ENCODE data around the gene MACROD2. TPM values are rescaled to one million over a fixed set of nuclear protein-coding genes. Genes with fewer than 3 reads are reported as not detected.

MACROD2 gene
- total and polyA plus RNA-seq, 2 of the 4 experiments (the other 2 are of a cell fraction): not detected

- no CpG with 5 or more reads among the region's 3 CpGs for WGBS, 2 experiments (ENCODE audit: extremely low coverage in 2 of 2, insufficient read length in 1 of 2)
- TF ChIP-seq USF2 (IDR thresholded peaks at IDR 0.05; ENCODE audit: low read depth, low read length) (no peak), FOS (IDR thresholded peaks at IDR 0.05; ENCODE audit: low read depth, low read length) (no peak), MXI1 (IDR thresholded peaks at IDR 0.05; ENCODE audit: borderline replicate concordance, low read depth, low read length) (no peak), RAD21 (IDR thresholded peaks at IDR 0.05; ENCODE audit: low read length) (no peak), CEBPB (IDR thresholded peaks at IDR 0.05; ENCODE audit: low read depth, low read length) (no peak), BHLHE40 (IDR thresholded peaks at IDR 0.05; ENCODE audit: low read depth, low read length) (no peak)
- H3K27me3 ChIP-seq (ENCODE audit: control insufficient read depth, insufficient read depth, low read length): no peaks in the 10 kb centered on the region
- intact Hi-C loops (cut with micrococcal nuclease): no loop called here
- H3K27ac ChIP-seq (ENCODE audit: insufficient read depth, low read length): no peak overlapping the region
- H2BK15ac ChIP-seq (ENCODE audit: low read depth, low read length): no peak overlapping the region
- H4K20me1 ChIP-seq (ENCODE audit: insufficient read depth, low read length): no peaks in the 10 kb centered on the region
- ATAC-seq (ENCODE audit: low read depth): no peak
- dilution Hi-C loops (cut with HindIII; ENCODE audit: low sequenced_read_pairs, unreplicated experiment): no loop called here
- H3K4ac ChIP-seq (ENCODE audit: low read depth, low read length): no peak overlapping the region
- no peak overlapping the region for H3K56ac ChIP-seq (ENCODE audit: extremely low read depth, insufficient read depth, low read length)
- H2AK9ac ChIP-seq (replicated peaks; ENCODE audit: low read depth, low read length, poor library complexity): no peak overlapping the region
- H3K4me3 ChIP-seq (ENCODE audit: insufficient read depth, low read depth, low read length): no peak overlapping the region
- no peak overlapping the region for H3K4me2 ChIP-seq (ENCODE audit: low read depth, low read length)
- H3K36me3 ChIP-seq (ENCODE audit: control insufficient read depth, insufficient read depth, low read length): no peaks in the 10 kb centered on the region
- no peak overlapping the region for H3K18ac ChIP-seq (ENCODE audit: low read depth, low read length)
- no peak overlapping the region for H4K8ac ChIP-seq (ENCODE audit: low read depth in 2 of 2, low read length in 2 of 2)
- ChIA-PET CTCF (interaction anchor here (0.6 kb wide), 1 partner anchor 14 kb away, joined by 3 read pairs; no protein-coding TSS in a partner anchor), POLR2A (ENCODE audit: unreplicated experiment) (no interaction called here)
- H3K4me1 ChIP-seq (ENCODE audit: control insufficient read depth, insufficient read depth, low read length): no peaks in the 10 kb centered on the region
- no TSS peak for BruUV-seq (replicated peaks)
- no peak overlapping the region for H3K14ac ChIP-seq (replicated peaks; ENCODE audit: low read depth, low read length)
- in situ Hi-C loops (cut with MboI; ENCODE audit: low sequenced_read_pairs): no loop called here
- no peaks in the 10 kb centered on the region for H3K9me3 ChIP-seq (ENCODE audit: control insufficient read depth, insufficient read depth, low read length)
- no peak overlapping the region for H2AK5ac ChIP-seq (ENCODE audit: low read depth, low read length)
- no peak for DNase-seq
- H3K9ac ChIP-seq (ENCODE audit: low read depth, low read length): no peak overlapping the region
- H2BK5ac ChIP-seq (ENCODE audit: low read depth, low read length, poor library complexity, severe bottlenecking): no peak overlapping the region
- no peak overlapping the region for H4K91ac ChIP-seq (ENCODE audit: insufficient read depth, low read depth, low read length)
- H3K23ac ChIP-seq (ENCODE audit: low read depth, low read length): no peak overlapping the region
- H4K5ac ChIP-seq (ENCODE audit: low read depth, low read length): no peak overlapping the region
- no peaks in the 10 kb centered on the region for H3K79me1 ChIP-seq (ENCODE audit: low read depth in 1 of 2, low read length in 2 of 2)
- no peak overlapping the region for H2AFZ ChIP-seq (replicated peaks; ENCODE audit: low read length, poor library complexity)
- H2BK120ac ChIP-seq (ENCODE audit: low read depth, low read length): no peak overlapping the region
- no peaks in the 10 kb centered on the region for H3K9me1 ChIP-seq (ENCODE audit: insufficient read depth, low read length)
- H2BK20ac ChIP-seq (ENCODE audit: low read depth, low read length): no peak overlapping the region
Observed at GRCh38 chr20:14576196-14576877, 581.0 kb downstream of the MACROD2 start.

Data from IMR-90 (cell line).